Muscle of arm (tissue), 12 donors: ENCODE results near the gene ANKRD50. TPM values are rescaled to one million over a fixed set of nuclear protein-coding genes. Genes with fewer than 3 reads are reported as not detected.

Source experiments
- DNase-seq: peaks from one replicate; pipeline ENCODE4 v3.0.0-alpha.2; 2013
- polyA plus RNA-seq, 12 donors: library from polyadenylated mRNA; unstranded; fragments of 120-200 nt; gene quantifications; one replicate each; pipeline ENCODE4 v1.2.1, GENCODE V29; 2013; ENCODE audit not compliant: insufficient read length in 12 of 12

The ANKRD50 gene
- polyA plus RNA-seq, 12 donors, result 55.8 to 89.0 (median 72.2) TPM; not detected in 1

- DNase-seq, result peak; percentile 77
Observed at GRCh38 chr4:124711471-124712371, 811 bp downstream of the ANKRD50 start.

GRCh38 chr4:124710911-124711310, 1.6 kb downstream of the ANKRD50 start:
- no peak for DNase-seq

DNA sequence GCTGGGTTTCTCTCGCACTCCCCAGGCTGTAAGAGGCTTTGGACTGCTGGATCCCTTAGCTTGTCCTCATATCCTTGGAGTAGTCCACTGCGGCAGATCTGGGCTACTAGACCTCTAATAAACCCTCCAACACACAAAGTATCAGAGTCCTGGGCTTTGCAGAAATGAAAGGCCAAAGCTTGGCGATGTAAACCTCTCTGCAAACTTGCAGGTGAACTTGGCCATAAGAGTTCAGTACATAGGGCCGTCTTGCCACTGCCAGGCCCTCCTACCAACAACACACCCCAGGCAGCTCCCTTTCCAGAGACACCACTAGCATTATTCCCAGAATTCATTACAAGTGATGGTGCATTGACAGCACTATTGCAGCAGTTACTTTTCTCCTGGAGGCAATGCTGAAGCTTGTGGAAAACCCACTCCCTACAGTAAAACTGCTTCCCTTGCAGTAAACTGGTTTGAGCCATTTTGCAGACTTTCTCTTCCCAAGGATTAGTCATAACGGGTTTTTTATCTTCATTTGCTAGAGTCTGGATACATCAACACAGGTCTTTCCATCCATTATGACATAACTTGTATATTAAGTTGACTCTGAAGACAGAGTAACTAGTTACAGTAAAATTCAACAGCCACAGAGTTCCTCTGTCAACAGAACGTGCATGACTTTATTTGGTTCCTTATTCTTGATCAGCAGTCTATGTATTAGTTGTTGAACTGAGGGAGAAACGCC, 2.4 kb downstream of the ANKRD50 start:
- no peak for DNase-seq

GRCh38 chr4:124708517-124709300, 3.8 kb downstream of the ANKRD50 start:
- no peak for DNase-seq

DNA sequence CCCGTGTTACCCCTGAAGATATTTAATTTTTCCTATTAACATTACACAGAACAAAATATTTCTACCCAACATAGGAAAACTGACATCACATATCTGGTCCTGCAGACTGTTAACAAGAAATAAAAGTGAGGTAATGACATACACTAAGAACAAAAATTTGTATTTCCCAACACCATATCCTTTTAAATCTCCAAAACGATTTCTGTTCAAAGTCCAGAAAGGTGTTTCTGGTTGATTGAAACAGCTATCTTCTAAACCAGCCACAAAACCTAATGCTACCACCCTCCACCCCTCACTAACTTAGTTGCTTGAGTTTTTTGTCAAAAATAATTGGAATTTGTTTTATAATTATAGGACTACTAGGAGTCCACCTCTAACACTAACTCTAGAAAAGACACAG, 7.1 kb downstream of the ANKRD50 start:
- no peak for DNase-seq

DNA sequence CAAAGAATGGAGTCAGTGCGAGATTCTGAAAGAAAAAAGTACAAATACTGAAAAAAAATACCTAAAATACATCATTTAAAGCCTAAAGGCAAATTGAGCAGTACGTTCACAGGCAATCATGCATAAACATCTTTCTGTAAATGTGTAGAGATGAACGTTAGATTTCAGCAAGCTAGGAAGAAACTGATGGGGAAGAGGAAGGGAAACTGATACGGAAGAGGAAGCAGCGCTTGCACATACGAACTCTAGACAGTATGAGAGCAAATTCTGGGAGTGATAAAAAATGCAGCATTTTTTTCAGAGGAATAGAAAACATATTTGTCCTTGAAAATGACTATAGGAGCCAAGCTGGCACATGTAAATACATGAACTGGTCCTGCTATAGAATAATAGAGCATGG, 9.4 kb downstream of the ANKRD50 start:
- no peak for DNase-seq

GRCh38 chr4:124697441-124697840, 15.1 kb downstream of the ANKRD50 start:
- no peak for DNase-seq

GRCh38 chr4:124696182-124696581, 16.4 kb downstream of the ANKRD50 start:
- no peak for DNase-seq

- no peak for DNase-seq
Observed at GRCh38 chr4:124694946-124695598, 17.5 kb downstream of the ANKRD50 start.

DNA sequence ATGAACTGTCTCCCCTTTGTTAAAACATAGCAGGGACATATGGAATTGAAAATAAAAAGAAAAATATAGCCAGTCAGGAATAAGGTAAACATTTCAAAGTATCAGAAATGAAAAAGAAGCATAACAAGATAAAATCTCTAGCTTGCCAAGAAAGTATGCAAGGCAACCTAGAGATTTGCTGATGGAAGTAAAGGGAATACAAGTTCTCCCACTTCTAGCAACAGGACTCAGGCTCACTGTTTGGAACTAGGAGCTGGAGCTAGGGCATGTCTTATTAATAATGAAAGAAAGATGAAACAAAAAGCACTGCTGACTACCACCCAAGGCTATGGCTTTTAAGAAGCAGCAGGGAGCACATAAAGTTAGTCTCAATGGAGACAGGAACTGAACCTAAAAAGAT, 18.2 kb downstream of the ANKRD50 start:
- DNase-seq, result no peak

GRCh38 chr4:124691801-124692200, 20.7 kb downstream of the ANKRD50 start:
- DNase-seq, result no peak

- no peak for DNase-seq
Observed at GRCh38 chr4:124686279-124686678, 26.3 kb downstream of the ANKRD50 start.

DNA sequence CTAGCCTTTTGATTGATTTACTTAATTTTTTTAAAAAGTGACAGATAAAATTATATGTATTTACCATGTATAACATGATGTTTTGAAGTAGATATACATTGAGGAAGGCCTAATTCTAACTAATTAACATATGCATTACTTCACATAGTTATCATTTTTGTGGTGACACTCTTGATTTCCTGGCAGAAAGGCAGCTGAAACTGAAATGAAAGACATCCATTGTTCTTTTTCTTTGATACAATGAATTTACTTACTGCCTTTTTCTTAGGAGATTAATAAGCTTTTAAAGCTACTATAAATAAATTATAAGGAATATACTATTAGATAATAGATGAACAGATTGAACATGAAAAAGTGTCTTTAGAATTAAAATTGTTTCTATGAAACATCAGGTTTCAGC, 26.7 kb downstream of the ANKRD50 start:
- DNase-seq, result no peak

DNA sequence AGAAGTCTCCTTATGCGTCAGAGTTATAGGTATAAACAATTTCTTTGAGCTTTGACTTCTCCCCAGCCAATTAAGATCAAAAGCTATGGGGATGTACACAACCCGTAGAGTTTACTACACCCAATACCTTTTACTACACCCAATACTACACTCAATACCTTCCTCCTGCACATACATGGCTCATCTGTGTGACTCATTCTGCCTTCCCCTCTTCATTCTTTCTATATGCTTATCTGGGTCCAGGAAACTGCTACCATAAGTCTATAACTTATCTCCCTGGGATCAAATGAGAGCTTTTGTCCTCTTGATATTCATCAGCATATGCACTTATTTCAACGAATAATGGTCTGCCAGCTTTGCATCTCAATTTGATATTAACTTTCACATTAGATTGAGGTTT, 28.2 kb downstream of the ANKRD50 start:
- DNase-seq, result no peak

DNA sequence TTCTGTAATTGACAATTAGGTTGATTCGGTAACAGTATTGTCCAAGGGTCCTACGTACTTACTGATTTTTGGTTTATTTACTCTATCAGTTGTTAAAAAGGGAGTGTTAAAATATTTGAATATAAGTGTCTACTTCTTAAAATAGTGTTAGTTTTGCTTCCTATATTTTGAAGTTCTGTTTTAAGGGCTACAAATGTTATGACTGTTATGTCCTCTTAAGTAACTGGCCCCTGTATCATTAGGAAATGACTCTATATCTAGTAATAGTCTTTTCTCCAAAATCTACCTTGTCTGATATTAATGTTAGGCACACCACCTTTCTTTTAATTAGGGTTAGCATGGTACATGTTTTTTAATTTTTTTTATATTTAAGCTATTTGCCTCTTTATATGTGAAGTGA, 30.1 kb downstream of the ANKRD50 start:
- DNase-seq, result no peak

- no peak for DNase-seq
Observed at GRCh38 chr4:124666496-124666895, 46.0 kb downstream of the ANKRD50 start.

DNA sequence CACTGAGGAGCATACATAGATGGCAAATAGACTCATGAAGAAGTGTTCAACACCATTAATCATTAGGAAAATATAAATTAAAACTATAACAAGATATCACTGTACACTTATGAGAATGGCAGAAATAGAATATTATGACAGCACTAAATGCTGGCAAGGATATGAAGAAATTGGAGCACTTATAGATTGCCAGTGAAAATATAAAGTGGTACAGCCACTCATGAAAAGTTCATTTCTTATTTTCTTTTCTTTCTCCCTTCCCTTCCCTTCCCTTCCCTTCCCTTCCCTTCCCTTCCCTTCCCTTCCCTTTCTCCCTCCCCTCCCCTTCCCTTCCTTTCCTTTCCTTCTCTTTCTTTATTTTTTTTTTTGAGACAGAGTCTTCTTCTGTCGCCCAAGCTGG, 53.7 kb downstream of the ANKRD50 start:
- no peak for DNase-seq

DNA sequence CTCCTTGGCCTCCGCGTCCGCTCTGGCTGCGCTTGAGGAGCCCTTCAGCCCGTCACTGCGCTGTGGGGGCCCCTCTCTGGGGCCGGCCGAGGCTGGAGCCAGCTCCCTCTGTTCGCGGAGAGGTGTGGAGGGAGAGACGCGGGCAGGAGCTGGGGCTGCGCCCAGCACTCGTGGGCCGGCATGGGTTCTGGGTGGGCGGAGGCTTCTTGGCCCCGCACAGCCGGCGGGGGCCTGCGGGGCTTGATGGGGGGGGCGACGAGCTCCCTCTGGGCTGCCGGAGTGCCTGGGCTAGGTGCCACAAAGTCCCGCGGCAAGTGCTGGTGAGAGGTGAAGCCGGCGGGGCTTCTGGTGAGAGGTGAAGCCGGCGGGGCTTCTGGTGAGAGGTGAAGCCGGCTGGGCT, 61.9 kb downstream of the ANKRD50 start:
- DNase-seq, result no peak

- no peak for DNase-seq
Observed at GRCh38 chr4:124647599-124647998, 64.9 kb downstream of the ANKRD50 start.

DNA sequence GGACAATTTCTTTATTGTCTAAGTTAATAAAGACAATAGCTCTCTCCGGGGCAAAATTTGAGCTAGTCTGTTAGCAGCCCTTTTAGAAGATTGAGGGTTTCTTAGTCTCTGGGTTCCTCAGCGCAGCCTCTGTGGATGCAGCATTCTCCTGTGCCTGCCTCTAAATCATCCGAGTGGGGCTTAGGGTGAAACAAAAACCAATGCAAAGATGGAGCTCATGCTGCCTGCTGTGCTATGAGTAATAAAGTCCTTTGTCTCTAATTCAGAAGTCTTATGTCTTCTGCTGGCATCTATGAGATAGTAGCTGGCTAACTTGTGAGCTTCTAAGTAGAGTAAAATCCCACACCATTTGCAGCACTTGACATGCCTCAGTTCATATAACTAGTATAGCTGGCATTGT, 67.9 kb downstream of the ANKRD50 start:
- no peak for DNase-seq

- DNase-seq, result no peak
Observed at GRCh38 chr4:124642846-124643245, 69.7 kb downstream of the ANKRD50 start.
